ENCODE measurements around the gene KRTAP1-5.
"Not testable (repeated sequence)": the region's sequence is repeated elsewhere in the genome, so short reads cannot be mapped to it uniquely, and the experiment has no call there.

The KRTAP1-5 gene, protein sequence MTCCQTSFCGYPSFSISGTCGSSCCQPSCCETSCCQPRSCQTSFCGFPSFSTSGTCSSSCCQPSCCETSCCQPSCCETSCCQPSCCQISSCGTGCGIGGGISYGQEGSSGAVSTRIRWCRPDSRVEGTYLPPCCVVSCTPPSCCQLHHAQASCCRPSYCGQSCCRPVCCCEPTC

DNA sequence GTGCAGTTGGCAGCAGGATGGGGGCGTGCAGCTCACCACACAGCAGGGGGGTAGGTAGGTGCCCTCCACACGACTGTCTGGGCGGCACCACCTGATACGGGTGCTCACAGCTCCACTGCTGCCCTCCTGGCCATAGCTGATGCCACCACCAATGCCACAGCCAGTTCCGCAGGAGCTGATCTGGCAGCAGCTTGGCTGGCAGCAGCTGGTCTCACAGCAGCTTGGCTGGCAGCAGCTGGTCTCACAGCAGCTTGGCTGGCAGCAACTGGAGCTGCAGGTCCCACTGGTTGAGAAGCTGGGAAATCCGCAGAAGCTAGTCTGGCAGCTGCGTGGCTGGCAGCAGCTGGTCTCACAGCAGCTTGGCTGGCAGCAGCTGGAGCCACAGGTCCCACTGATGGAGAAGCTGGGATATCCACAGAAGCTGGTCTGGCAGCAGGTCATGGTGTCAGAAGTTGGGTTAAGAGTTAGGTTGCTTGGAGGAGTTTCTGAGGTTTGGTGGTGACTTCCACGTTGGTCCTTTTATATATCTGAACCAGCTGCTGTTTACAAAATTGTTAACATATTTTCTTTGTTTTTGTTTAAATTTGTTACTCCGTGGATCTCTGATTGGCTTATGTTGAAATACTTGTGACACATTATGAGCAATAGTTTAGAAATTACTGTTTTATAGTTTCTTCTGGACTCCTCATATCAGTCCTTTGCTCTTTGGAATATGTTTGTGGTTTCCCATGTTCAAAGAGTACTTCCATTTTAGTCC is at the start of gene KRTAP1-5:
TSS of gene KRTAP1-5 (minus strand) at position 494 of the 757 bp plus-strand sequence. CDS start at position 441, 53 bp downstream.
- Histone ChIP-seq H3K4me1 (ENCODE audit: insufficient read depth, low read length) (no peaks in the 10 kb centered on the region), H3K9ac (ENCODE audit: low read depth, low read length) (no peak within 1 kb of the TSS), H3K36me3 (ENCODE audit: insufficient read depth, low read length) (no peaks in the 10 kb centered on the region), H3K9me3 (ENCODE audit: control insufficient read depth, insufficient read depth, low read length) (no peaks in the 10 kb centered on the region)

GRCh38 chr17:41076788-41077187 is 49.8 kb upstream of the KRTAP1-5 start:
- Histone ChIP-seq H3K36me3 (ENCODE audit: insufficient read depth, low read length) (no peaks in the 10 kb centered on the region), H3K9ac (ENCODE audit: low read depth, low read length) (no peak overlapping the region), H3K4me1 (ENCODE audit: insufficient read depth, low read length) (no peaks in the 10 kb centered on the region), H3K9me3 (ENCODE audit: control insufficient read depth, insufficient read depth, low read length) (no peaks in the 10 kb centered on the region)

DNA sequence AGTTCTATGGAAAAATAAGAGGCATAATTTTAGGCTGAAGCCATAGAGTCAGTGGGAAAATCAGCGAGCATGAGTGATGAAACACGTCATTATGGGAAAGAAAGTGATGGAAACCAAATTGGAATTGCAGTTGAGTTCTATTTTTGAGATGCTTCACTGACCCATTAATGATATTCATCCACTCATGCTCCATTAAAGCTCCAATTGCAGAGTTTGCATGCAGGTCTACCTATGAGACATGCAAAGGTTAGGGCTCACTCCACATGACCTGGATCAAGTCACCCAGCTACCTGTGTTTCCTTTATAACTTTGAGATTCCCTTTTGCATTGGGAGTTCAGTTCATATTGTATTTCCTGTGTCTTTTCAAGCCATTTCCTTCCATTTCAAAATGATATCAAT is 46.7 kb upstream of the KRTAP1-5 start:
- Histone ChIP-seq H3K9ac (ENCODE audit: low read depth, low read length) (no peak overlapping the region), H3K4me1 (ENCODE audit: insufficient read depth, low read length) (no peaks in the 10 kb centered on the region), H3K36me3 (ENCODE audit: insufficient read depth, low read length) (no peaks in the 10 kb centered on the region), H3K9me3 (ENCODE audit: control insufficient read depth, insufficient read depth, low read length) (no peaks in the 10 kb centered on the region)

DNA sequence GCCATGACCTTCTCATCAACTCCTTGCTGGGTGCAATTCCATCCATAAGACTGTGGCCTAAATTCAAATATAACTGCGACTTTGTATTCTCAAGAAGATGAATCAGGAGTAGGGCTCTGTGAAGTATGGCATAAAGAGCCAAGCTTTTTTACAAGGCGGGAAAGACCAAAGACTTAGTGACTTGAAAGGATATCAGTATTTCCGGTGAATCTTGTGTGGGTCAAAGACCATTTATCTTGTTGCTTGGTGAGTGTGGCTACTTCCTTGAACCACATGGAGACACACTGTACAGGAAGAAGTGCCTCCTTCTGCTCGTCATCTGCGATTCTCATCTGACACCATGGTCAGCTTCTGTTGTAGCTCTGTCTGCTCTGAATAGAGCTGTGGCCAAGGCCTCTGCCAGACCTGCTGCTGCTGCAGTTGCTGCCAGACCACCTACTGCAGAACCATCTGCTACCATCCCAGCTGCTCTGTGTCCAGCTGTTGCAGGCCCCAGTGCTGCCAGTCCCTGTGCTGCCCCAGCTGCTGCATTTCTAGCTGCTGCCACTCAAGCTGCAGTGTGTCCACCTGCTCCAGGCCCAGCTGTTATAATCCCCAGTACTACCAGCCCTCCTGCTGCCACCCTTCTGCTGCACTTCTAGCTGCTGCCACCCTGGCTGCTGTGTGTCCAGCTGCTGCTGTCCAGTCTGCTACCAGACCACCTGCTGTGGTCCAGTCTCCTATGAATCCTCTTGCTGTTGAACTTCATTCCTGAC is 44.8 kb upstream of the KRTAP1-5 start:
- no peaks in the 10 kb centered on the region for H3K4me1 ChIP-seq (ENCODE audit: insufficient read depth, low read length)
- H3K9me3 ChIP-seq (ENCODE audit: control insufficient read depth, insufficient read depth, low read length) = no peaks in the 10 kb centered on the region
- H3K36me3 ChIP-seq (ENCODE audit: insufficient read depth, low read length) = no peaks in the 10 kb centered on the region
- no peak overlapping the region for H3K9ac ChIP-seq (ENCODE audit: low read depth, low read length)

DNA sequence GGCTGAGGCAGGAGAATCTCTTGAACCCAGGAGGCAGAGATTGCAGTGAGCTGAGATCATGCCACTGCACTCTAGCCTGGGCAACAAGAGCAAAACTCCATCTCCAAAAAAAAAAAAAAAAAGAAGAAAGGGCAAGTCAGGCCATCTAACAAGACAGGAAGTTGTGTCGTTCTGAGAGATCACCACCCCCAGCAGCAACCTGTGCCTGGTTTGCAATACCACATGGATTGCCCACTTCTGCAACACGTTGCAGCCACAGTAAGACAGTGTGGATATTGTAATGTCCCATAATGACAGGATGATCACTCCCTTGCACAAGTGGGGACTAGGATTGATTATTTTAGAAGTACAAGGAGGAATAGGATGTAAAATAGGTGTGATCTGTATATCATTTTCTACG is 42.0 kb upstream of the KRTAP1-5 start:
- Histone ChIP-seq H3K9ac (ENCODE audit: low read depth, low read length) (no peak overlapping the region), H3K9me3 (ENCODE audit: control insufficient read depth, insufficient read depth, low read length) (no peaks in the 10 kb centered on the region), H3K4me1 (ENCODE audit: insufficient read depth, low read length) (no peaks in the 10 kb centered on the region), H3K36me3 (ENCODE audit: insufficient read depth, low read length) (no peaks in the 10 kb centered on the region)

- H3K36me3 ChIP-seq (ENCODE audit: insufficient read depth, low read length) = no peaks in the 10 kb centered on the region
- no peak overlapping the region for H3K9ac ChIP-seq (ENCODE audit: low read depth, low read length)
- H3K9me3 ChIP-seq (ENCODE audit: control insufficient read depth, insufficient read depth, low read length) = no peaks in the 10 kb centered on the region
- no peaks in the 10 kb centered on the region for H3K4me1 ChIP-seq (ENCODE audit: insufficient read depth, low read length)
Observed at GRCh38 chr17:41067281-41067680, 40.3 kb upstream of the KRTAP1-5 start.

- Histone ChIP-seq H3K4me1 (ENCODE audit: insufficient read depth, low read length) (no peaks in the 10 kb centered on the region), H3K9ac (ENCODE audit: low read depth, low read length) (no peak within 1 kb of the TSS), H3K9me3 (ENCODE audit: control insufficient read depth, insufficient read depth, low read length) (no peaks in the 10 kb centered on the region), H3K36me3 (ENCODE audit: insufficient read depth, low read length) (no peaks in the 10 kb centered on the region)
Observed at GRCh38 chr17:41065829-41066624, 39.0 kb upstream of the KRTAP1-5 start, which contains the start of gene KRTAP2-4. Gene KRTAP2-4 (minus strand): TSS chr17:41065879. CDS start chr17:41065845, 34 bp downstream.

- H3K4me1 ChIP-seq (ENCODE audit: insufficient read depth, low read length); H3K9me3 ChIP-seq (ENCODE audit: control insufficient read depth, insufficient read depth, low read length); H3K9ac ChIP-seq (ENCODE audit: low read depth, low read length); H3K36me3 ChIP-seq (ENCODE audit: insufficient read depth, low read length): not testable (repeated sequence)
Observed at GRCh38 chr17:41065016-41065689, 38.1 kb upstream of the KRTAP1-5 start.

DNA sequence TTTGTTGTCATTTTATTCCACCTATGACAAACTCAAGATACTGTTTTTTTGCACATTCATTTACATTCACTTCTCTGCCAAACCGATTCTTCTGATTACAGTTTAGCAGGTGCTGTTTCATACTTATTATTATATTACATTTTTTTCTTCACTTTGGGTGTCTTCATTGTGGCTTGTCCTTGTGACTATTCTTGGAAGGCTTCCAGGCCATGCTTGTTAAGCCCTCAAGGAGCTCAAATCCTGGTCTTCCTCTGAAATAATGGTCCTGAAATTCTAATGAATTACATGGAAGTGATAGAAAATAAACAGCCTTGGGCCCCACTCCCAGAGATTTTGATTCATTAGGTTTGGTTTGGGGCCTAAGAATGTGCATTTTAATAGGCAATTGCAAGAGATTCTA is 37.3 kb upstream of the KRTAP1-5 start:
- H3K9me3 ChIP-seq (ENCODE audit: control insufficient read depth, insufficient read depth, low read length) = no peaks in the 10 kb centered on the region
- H3K4me1 ChIP-seq (ENCODE audit: insufficient read depth, low read length) = 0 out of 2 replicates have a peak, but pooled peaks cover 4% of the 10 kb centered on the region
- H3K36me3 ChIP-seq (ENCODE audit: insufficient read depth, low read length) = no peaks in the 10 kb centered on the region
- no peak overlapping the region for H3K9ac ChIP-seq (ENCODE audit: low read depth, low read length)

GRCh38 chr17:41063449-41063848 is 36.4 kb upstream of the KRTAP1-5 start:
- Histone ChIP-seq H3K9ac (ENCODE audit: low read depth, low read length) (no peak overlapping the region), H3K9me3 (ENCODE audit: control insufficient read depth, insufficient read depth, low read length) (no peaks in the 10 kb centered on the region), H3K36me3 (ENCODE audit: insufficient read depth, low read length) (no peaks in the 10 kb centered on the region), H3K4me1 (ENCODE audit: insufficient read depth, low read length) (0 out of 2 replicates have a peak, but pooled peaks cover 4% of the 10 kb centered on the region)

- Histone ChIP-seq H3K4me1 (ENCODE audit: insufficient read depth, low read length) (0 out of 2 replicates have a peak, but pooled peaks cover 4% of the 10 kb centered on the region), H3K9me3 (ENCODE audit: control insufficient read depth, insufficient read depth, low read length) (no peaks in the 10 kb centered on the region), H3K36me3 (ENCODE audit: insufficient read depth, low read length) (no peaks in the 10 kb centered on the region), H3K9ac (ENCODE audit: low read depth, low read length) (no peak overlapping the region)
Observed at GRCh38 chr17:41061964-41062363, 35.0 kb upstream of the KRTAP1-5 start.

- H3K9me3 ChIP-seq (ENCODE audit: control insufficient read depth, insufficient read depth, low read length) = no peaks in the 10 kb centered on the region
- no peaks in the 10 kb centered on the region for H3K36me3 ChIP-seq (ENCODE audit: insufficient read depth, low read length)
- 0 out of 2 replicates have a peak, but pooled peaks cover 4% of the 10 kb centered on the region for H3K4me1 ChIP-seq (ENCODE audit: insufficient read depth, low read length)
- H3K9ac ChIP-seq (ENCODE audit: low read depth, low read length) = no peak within 1 kb of the TSS
Observed at GRCh38 chr17:41060052-41060604, 33.1 kb upstream of the KRTAP1-5 start, which contains the start of gene KRTAP2-3. Gene KRTAP2-3 (minus strand): TSS chr17:41060114. CDS start chr17:41060050, 64 bp downstream.

GRCh38 chr17:41059276-41060051 is 32.5 kb upstream of the KRTAP1-5 start:
- not testable (repeated sequence) for H3K4me1 ChIP-seq (ENCODE audit: insufficient read depth, low read length); H3K9me3 ChIP-seq (ENCODE audit: control insufficient read depth, insufficient read depth, low read length); H3K9ac ChIP-seq (ENCODE audit: low read depth, low read length); H3K36me3 ChIP-seq (ENCODE audit: insufficient read depth, low read length)
